Heart left ventricle (tissue), 16 donors: ENCODE data around the gene TRIM47. TPM values are rescaled to one million over a fixed set of nuclear protein-coding genes. Genes with fewer than 3 reads are reported as not detected.
"Not testable (repeated sequence)": the region's sequence is repeated elsewhere in the genome, so short reads cannot be mapped to it uniquely, and the experiment has no call there.

Experiments
- ATAC-seq, 4 donors: fragments of 200-7000 bp; cut with Tn5 transposase; one replicate each; pipeline ENCODE4 v1.9.1; 2020 to 2022; ENCODE audit warnings: moderate library complexity in 4 of 4, mild to moderate bottlenecking in 3 of 4, moderate number of reproducible peaks in 1 of 4
- DNase-seq, 5 donors: peaks; one replicate each; pipeline ENCODE4 v3.0.0-alpha.2; 2020
- H3K27ac ChIP-seq, 12 donors: fragments of 200-600 bp; sonication (generic) in 4 of 12; one replicate each; pipeline versions ENCODE4 v1.5.0 to v1.8.0; 2016 to 2022; ENCODE audit warnings: mild to moderate bottlenecking in 2 of 12
- H3K27me3 ChIP-seq, 9 donors: fragments of 200-600 bp; sonication (generic) in 2 of 9; one replicate each; pipeline versions ENCODE4 v1.5.1 to v1.8.0; 2016 to 2022; ENCODE audit warnings: mild to moderate bottlenecking in 3 of 9
- H3K36me3 ChIP-seq, 9 donors: fragments of 200-600 bp; sonication (generic) in 2 of 9; one replicate each; pipeline versions ENCODE4 v1.5.0 to v1.8.0; 2018 to 2022; ENCODE audit warnings: mild to moderate bottlenecking in 2 of 9
- H3K4me1 ChIP-seq, 12 donors: fragments of 200-600 bp; sonication (generic) in 4 of 12; one replicate each; pipeline versions ENCODE4 v1.5.0 to v1.8.0; 2016 to 2022; ENCODE audit warnings: mild to moderate bottlenecking in 3 of 12
- H3K4me3 ChIP-seq, 12 donors: fragments of 200-600 bp; sonication (generic) in 4 of 12; one replicate each; pipeline versions ENCODE4 v1.5.0 to v1.8.0; 2017 to 2022; ENCODE audit warnings: mild to moderate bottlenecking in 9 of 12, moderate library complexity in 4 of 12
- H3K9me3 ChIP-seq, 12 donors: fragments of 200-600 bp; sonication (generic) in 4 of 12; one replicate each; pipeline versions ENCODE4 v1.5.0 to v1.8.0; 2016 to 2022; ENCODE audit warnings: mild to moderate bottlenecking in 1 of 12
- CTCF ChIP-seq, 12 donors: fragments of 200-600 bp; sonication (generic) in 4 of 12; IDR thresholded peaks; one replicate each; pipeline versions ENCODE4 v1.5.0 to v1.8.0; 2018 to 2022; ENCODE audit warnings: antibody characterized with exemption in 12 of 12, mild to moderate bottlenecking in 5 of 12
- POLR2A ChIP-seq, 2 donors: fragments of 450-650 bp; IDR thresholded peaks; one replicate each; pipeline ENCODE4 v1.6.1; 2017; ENCODE audit warnings: antibody characterized with exemption in 2 of 2, mild to moderate bottlenecking in 2 of 2, moderate library complexity in 2 of 2
- WGBS, 4 donors: extraction: QIAGEN DNeasy Blood & Tissue Kit in 2 of 4; methylation state at CpG; one replicate each; pipeline versions ENCODE4 v1.1.5 to v1.1.7; 2013 to 2018; 5-methylcytosine and 5-hydroxymethylcytosine counted together
- intact Hi-C, 10 donors: fragments of 100-400 bp; cut with DNase I; formaldehyde crosslinking; loops; one replicate each; pipeline versions ENCODE4 v1.11.1 to v1.14.2; 2022
- polyA plus RNA-seq, 2 donors: library from polyadenylated mRNA; stranded (reverse); fragments of 200-250 nt; gene quantifications; one replicate each; pipeline ENCODE4 v1.2.3, GENCODE V29; 2013
- total RNA-seq, 9 donors: library from RNA; depleted of rRNA in 2 of 9; stranded (reverse); fragments of >200 nt in 2 of 9; fragmentation: NEBNext Ultra II Directional in 3 of 9; extraction: Animal tissue kit (Norgen Biotek cat#: 25700) in 3 of 9; gene quantifications; one replicate each; pipeline versions ENCODE4 v1.1.0 to v1.2.4, GENCODE V29; 2016 to 2023
- donor health status: ischemic (EF 13 %, LVEDD 7.1; RV severe dilation, severe dysfunction).
- donor health status: healthy with polysubstance abuse.
- donor health status: DM: no; HTN: yes; CAD: no.
- donor health status: DM: no; HTN: no; CAD: no.
- donor health status: ischemic (EF 25% LVEDD 6.9; RV normal size, moderate dysfunction).
- donor health status: ischemic (EF 25% LVEDD 5.7; RV mildly dilated, moderate dysfunction).
- donor health status: healthy.
- donor health status: DM: yes; HTN: yes; CAD: no.
- donor health status: ischemic (EF 35%, LVEDD 5.7; RV mildly dilated, moderate dysfunction).
- donor health status: nonischemic (EF 11% LVEDD 7.7; RV severe dilation, severe dysfunction).
- donor health status: DM: yes; HTN: yes; CAD: no.
- donor health status: PGD.
- donor health status: ischemic (EF 29% LVEDD 5.4; RV normal size, mild dysfunction).
- donor health status: nonischemic (EF 23%, LVEDD 6.1; RV moderate dilation, normal function).

The TRIM47 gene
- total and polyA plus RNA-seq, 11 donors = 20.1 to 53.4 (median 23.3) TPM

- Histone ChIP-seq H3K27me3 (no peaks in the 10 kb centered on the region), H3K27ac (no peak overlapping the region), H3K36me3 (peaks cover 0 to 37% (median 33%) of the 10 kb centered on the region in 9 donors), H3K4me3 (no peak overlapping the region), H3K9me3 (no peaks in the 10 kb centered on the region), H3K4me1 (peaks cover 0 to 24% (median 17%) of the 10 kb centered on the region in 12 donors)
- no peak for TF ChIP-seq CTCF (IDR thresholded peaks at IDR 0.05)
- TF ChIP-seq POLR2A (IDR thresholded peaks at IDR 0.05) = no peak
- DNase-seq = no peak
- 90 to 94% (median 92%) methylated on average over 18 to 31 of the region's 31 CpGs for WGBS, 4 donors
- intact Hi-C loops = loop anchor here in 5 of 10 donors (5.0 to 10.0 kb wide), 5 partner anchors 34 to 126 kb away; partner anchors contain the start of genes GALK1 (in 1 of the 5), UNC13D (in 1 of the 5), UNK (in 1 of the 5) and WBP2 (in 1 of the 5)
- ATAC-seq = no peak
Observed at GRCh38 chr17:75891022-75891604, 12.7 kb upstream of the TRIM47 start.

DNA sequence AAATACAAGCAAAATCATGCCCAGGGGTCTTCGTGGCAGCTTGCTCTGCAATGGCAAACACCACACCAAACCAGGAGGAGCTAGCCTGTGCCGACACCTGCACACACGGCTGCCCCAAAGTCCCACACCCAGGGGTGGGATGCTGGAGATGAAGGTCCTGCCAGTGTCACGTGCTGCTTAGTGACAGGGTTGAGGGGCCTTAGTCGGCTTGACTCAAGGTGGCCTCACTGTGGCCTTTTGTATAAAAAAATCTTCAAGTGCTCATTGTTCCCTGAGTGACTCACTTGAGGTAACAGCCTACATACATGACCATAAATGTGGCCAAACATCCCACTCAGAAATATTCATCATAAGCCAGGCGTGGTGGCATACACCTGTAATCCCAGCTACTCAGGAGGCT lies 11.1 kb upstream of the TRIM47 start:
- Histone ChIP-seq H3K9me3 (no peaks in the 10 kb centered on the region), H3K27me3 (no peaks in the 10 kb centered on the region), H3K36me3 (peaks cover 0 to 37% (median 33%) of the 10 kb centered on the region in 9 donors), H3K4me1 (peaks cover 0 to 16% (median 4%) of the 10 kb centered on the region in 12 donors), H3K4me3 (no peak overlapping the region), H3K27ac (no peak overlapping the region)
- no peak for ATAC-seq
- no peak for DNase-seq
- intact Hi-C loops = no loop called here
- WGBS, 4 donors = 69 to 79% (median 72%) methylated on average over 5 to 6 of the region's 6 CpGs
- TF ChIP-seq POLR2A (IDR thresholded peaks at IDR 0.05) (no peak), CTCF (IDR thresholded peaks at IDR 0.05) (no peak)

GRCh38 chr17:75888484-75888883 lies 10.1 kb upstream of the TRIM47 start:
- Histone ChIP-seq H3K9me3 (no peaks in the 10 kb centered on the region), H3K36me3 (peaks cover 0 to 37% (median 33%) of the 10 kb centered on the region in 9 donors), H3K27me3 (no peaks in the 10 kb centered on the region), H3K4me3 (no peak overlapping the region), H3K4me1 (peaks cover 0 to 9% (median 0%) of the 10 kb centered on the region in 12 donors), H3K27ac (no peak overlapping the region)
- WGBS, 4 donors = 84 to 88% (median 87%) methylated on average over 6 of the region's 6 CpGs
- TF ChIP-seq CTCF (IDR thresholded peaks at IDR 0.05) (no peak), POLR2A (IDR thresholded peaks at IDR 0.05) (no peak)
- ATAC-seq (no peak), DNase-seq (no peak)
- intact Hi-C loops = no loop called here

GRCh38 chr17:75885860-75886259 lies 7.5 kb upstream of the TRIM47 start:
- H3K36me3 ChIP-seq = peaks cover 0 to 28% (median 16%) of the 10 kb centered on the region in 9 donors
- H3K27ac ChIP-seq, H3K27me3 ChIP-seq, DNase-seq, H3K9me3 ChIP-seq, ATAC-seq, intact Hi-C loops, H3K4me1 ChIP-seq, H3K4me3 ChIP-seq: not testable (repeated sequence)
- 82 to 84% (median 82%) methylated on average over 9 of the region's 9 CpGs for WGBS, 4 donors

GRCh38 chr17:75885431-75885830 lies 7.0 kb upstream of the TRIM47 start:
- Histone ChIP-seq H3K27me3 (no peaks in the 10 kb centered on the region), H3K4me3 (no peak overlapping the region), H3K27ac (no peak overlapping the region), H3K4me1 (peaks cover 0 to 9% (median 0%) of the 10 kb centered on the region in 12 donors), H3K9me3 (no peaks in the 10 kb centered on the region), H3K36me3 (peaks cover 0 to 24% (median 12%) of the 10 kb centered on the region in 9 donors)
- DNase-seq (no peak), ATAC-seq (no peak)
- WGBS, 4 donors = 53 to 83% (median 64%) methylated on average over 8 of the region's 8 CpGs
- intact Hi-C loops = no loop called here
- no peak for TF ChIP-seq POLR2A (IDR thresholded peaks at IDR 0.05)
- TF ChIP-seq CTCF (IDR thresholded peaks at IDR 0.05) = no peak
